HFFc6 (cell line): ENCODE results near the gene SLIT3. TPM values are rescaled to one million over a fixed set of nuclear protein-coding genes. Genes with fewer than 3 reads are reported as not detected.

Source experiments
- DNase-seq: peaks from one replicate; pipeline ENCODE4 v3.0.0-alpha.2; 2018
- H3K27ac Mint-ChIP-seq: 2 replicates; pipeline ENCODE4 v1.8.0; 2020; ENCODE audit warnings: mild to moderate bottlenecking, mixed read lengths
- H3K27me3 Mint-ChIP-seq: 2 replicates; pipeline ENCODE4 v1.8.0; 2021; ENCODE audit warnings: mild to moderate bottlenecking, moderate library complexity, mixed read lengths; ENCODE audit not compliant: insufficient read depth
- H3K36me3 Mint-ChIP-seq: 2 replicates; pipeline ENCODE4 v1.8.0; 2021; ENCODE audit warnings: low read depth, mixed read lengths
- H3K4me1 Mint-ChIP-seq: 2 replicates; pipeline ENCODE4 v1.8.0; 2020; ENCODE audit warnings: low read depth, mixed read lengths
- H3K4me3 Mint-ChIP-seq: 2 replicates; pipeline ENCODE4 v1.8.0; 2020; ENCODE audit warnings: mild to moderate bottlenecking, moderate library complexity, mixed read lengths
- H3K9me3 Mint-ChIP-seq: 2 replicates; pipeline ENCODE4 v1.8.0; 2020; ENCODE audit warnings: mild to moderate bottlenecking, mixed read lengths
- total RNA-seq, 6 experiments: library from RNA; stranded (reverse); fragmentation: NEBNext Ultra II Directional; extraction: Animal tissue kit (Norgen Biotek cat#: 25700); gene quantifications; 2 replicates in 1 of 6; 3 replicates in 5 of 6; pipeline ENCODE4 v1.2.3, GENCODE V29; 2021
- TF ChIP-seq, protein P1 (sequence below): fragments of 200-600 bp; sonication (generic); IDR thresholded peaks from 2 replicates; pipeline ENCODE4 v1.5.0; 2021; ENCODE audit warnings: antibody characterized with exemption, mild to moderate bottlenecking

Gene SLIT3
- total RNA-seq, 6 experiments from 2014 or later, result 4.2 to 8.3 (median 7.1) TPM

DNA sequence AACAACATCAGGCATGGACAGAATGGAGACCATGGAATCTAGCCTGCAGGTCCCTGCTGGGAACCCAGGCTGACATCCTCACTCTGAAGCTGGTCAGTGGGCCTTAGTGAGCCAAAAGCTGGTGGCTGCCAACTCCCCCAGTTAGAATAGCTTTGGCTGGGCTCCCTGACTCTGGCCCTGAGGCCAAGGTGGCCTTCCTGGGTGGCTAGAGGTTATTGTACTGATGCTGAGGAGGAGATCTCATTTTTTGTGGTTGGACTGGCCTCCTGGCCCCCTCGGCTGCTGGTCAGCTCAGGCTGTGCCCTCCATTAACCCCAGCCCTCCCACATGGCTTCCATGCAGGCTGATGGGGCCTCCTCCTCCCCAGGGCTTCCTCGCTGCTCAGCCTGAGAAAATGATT, 620.5 kb downstream of the SLIT3 start:
- no peak for DNase-seq
- H3K27ac Mint-ChIP-seq, result no peak overlapping the region
- peaks cover 17% of the 10 kb centered on the region for H3K4me1 Mint-ChIP-seq
- H3K36me3 Mint-ChIP-seq, result no peaks in the 10 kb centered on the region
- TF ChIP-seq, protein P1, sequence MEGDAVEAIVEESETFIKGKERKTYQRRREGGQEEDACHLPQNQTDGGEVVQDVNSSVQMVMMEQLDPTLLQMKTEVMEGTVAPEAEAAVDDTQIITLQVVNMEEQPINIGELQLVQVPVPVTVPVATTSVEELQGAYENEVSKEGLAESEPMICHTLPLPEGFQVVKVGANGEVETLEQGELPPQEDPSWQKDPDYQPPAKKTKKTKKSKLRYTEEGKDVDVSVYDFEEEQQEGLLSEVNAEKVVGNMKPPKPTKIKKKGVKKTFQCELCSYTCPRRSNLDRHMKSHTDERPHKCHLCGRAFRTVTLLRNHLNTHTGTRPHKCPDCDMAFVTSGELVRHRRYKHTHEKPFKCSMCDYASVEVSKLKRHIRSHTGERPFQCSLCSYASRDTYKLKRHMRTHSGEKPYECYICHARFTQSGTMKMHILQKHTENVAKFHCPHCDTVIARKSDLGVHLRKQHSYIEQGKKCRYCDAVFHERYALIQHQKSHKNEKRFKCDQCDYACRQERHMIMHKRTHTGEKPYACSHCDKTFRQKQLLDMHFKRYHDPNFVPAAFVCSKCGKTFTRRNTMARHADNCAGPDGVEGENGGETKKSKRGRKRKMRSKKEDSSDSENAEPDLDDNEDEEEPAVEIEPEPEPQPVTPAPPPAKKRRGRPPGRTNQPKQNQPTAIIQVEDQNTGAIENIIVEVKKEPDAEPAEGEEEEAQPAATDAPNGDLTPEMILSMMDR, result no peak
- H3K9me3 Mint-ChIP-seq, result no peaks in the 10 kb centered on the region
- no peaks in the 10 kb centered on the region; the same call in 1 of the 2 replicates for H3K27me3 Mint-ChIP-seq
- H3K4me3 Mint-ChIP-seq, result no peak overlapping the region

GRCh38 chr5:168679515-168679920, 621.4 kb downstream of the SLIT3 start:
- peak; percentile 28 for DNase-seq
- TF ChIP-seq, protein P1, result peak; percentile 97
- no peaks in the 10 kb centered on the region; the same call in 1 of the 2 replicates for H3K27me3 Mint-ChIP-seq
- H3K9me3 Mint-ChIP-seq, result no peaks in the 10 kb centered on the region
- peaks cover 17% of the 10 kb centered on the region for H3K4me1 Mint-ChIP-seq
- H3K4me3 Mint-ChIP-seq, result no peak overlapping the region
- no peak overlapping the region for H3K27ac Mint-ChIP-seq
- H3K36me3 Mint-ChIP-seq, result no peaks in the 10 kb centered on the region

GRCh38 chr5:168676501-168676900, 624.4 kb downstream of the SLIT3 start:
- Mint-ChIP-seq H3K9me3 (no peaks in the 10 kb centered on the region), H3K4me3 (no peak overlapping the region), H3K4me1 (peaks cover 7% of the 10 kb centered on the region), H3K27me3 (no peaks in the 10 kb centered on the region; the same call in 1 of the 2 replicates), H3K27ac (no peak overlapping the region), H3K36me3 (no peaks in the 10 kb centered on the region)
- TF ChIP-seq, protein P1, result no peak
- no peak for DNase-seq

GRCh38 chr5:168675883-168676408, 625.0 kb downstream of the SLIT3 start:
- TF ChIP-seq, protein P1, result no peak

GRCh38 chr5:168674893-168675482, 626.0 kb downstream of the SLIT3 start:
- no peak overlapping the region for H3K4me3 Mint-ChIP-seq
- no peaks in the 10 kb centered on the region for H3K9me3 Mint-ChIP-seq
- H3K27me3 Mint-ChIP-seq, result no peaks in the 10 kb centered on the region; the same call in 1 of the 2 replicates
- TF ChIP-seq, protein P1, result no peak
- no peaks in the 10 kb centered on the region for H3K4me1 Mint-ChIP-seq
- DNase-seq, result no peak
- H3K27ac Mint-ChIP-seq, result no peak overlapping the region
- no peaks in the 10 kb centered on the region for H3K36me3 Mint-ChIP-seq

More at GRCh38 chr5:168675883-168676408, 625.0 kb downstream of the SLIT3 start:
- Mint-ChIP-seq H3K4me1 (peaks cover 2% of the 10 kb centered on the region), H3K27me3 (no peaks in the 10 kb centered on the region; the same call in 1 of the 2 replicates), H3K4me3 (no peak overlapping the region), H3K36me3 (no peaks in the 10 kb centered on the region), H3K9me3 (no peaks in the 10 kb centered on the region), H3K27ac (no peak overlapping the region)
- DNase-seq, result no peak
